Smooth muscle cell (in vitro differentiated cells): Measurements from ENCODE around the gene ZNF132. TPM values are rescaled to one million over a fixed set of nuclear protein-coding genes. Genes with fewer than 3 reads are reported as not detected.

Experiments
- DNase-seq: peaks from one replicate; lab custom pipeline; 2025; ENCODE audit not compliant: unreplicated experiment; lab: John Stamatoyannopoulos, UW
- H2AFZ ChIP-seq: fragments of 200-600 bp; sonication (generic); 2 replicates; pipeline ENCODE4 v1.6.0; 2016; ENCODE audit warnings: antibody characterized with exemption, low read depth, mild to moderate bottlenecking
- H3F3A ChIP-seq: fragments of 200-600 bp; sonication (generic); 2 replicates; pipeline ENCODE4 v1.6.0; 2017; ENCODE audit warnings: antibody characterized with exemption, low read depth
- H3K27ac ChIP-seq: fragments of 200-600 bp; sonication (generic); 2 replicates; pipeline ENCODE4 v1.5.1; 2016; ENCODE audit warnings: low read depth, mild to moderate bottlenecking
- H3K27me3 ChIP-seq: fragments of 200-600 bp; sonication (generic); 2 replicates; pipeline ENCODE4 v1.6.1; 2016; ENCODE audit warnings: low read depth, mild to moderate bottlenecking
- H3K36me3 ChIP-seq: fragments of 200-600 bp; sonication (generic); 2 replicates; pipeline ENCODE4 v1.5.1; 2016; ENCODE audit warnings: low read depth
- H3K4me1 ChIP-seq: fragments of 200-600 bp; sonication (generic); 2 replicates; pipeline ENCODE4 v1.5.1; 2016; ENCODE audit warnings: low read depth
- H3K4me2 ChIP-seq: fragments of 200-600 bp; sonication (generic); 2 replicates; pipeline ENCODE4 v1.6.0; 2016; ENCODE audit warnings: mild to moderate bottlenecking
- H3K4me3 ChIP-seq: fragments of 200-600 bp; sonication (generic); 2 replicates; pipeline ENCODE4 v1.5.1; 2016; ENCODE audit warnings: mild to moderate bottlenecking
- H3K79me2 ChIP-seq: fragments of 200-600 bp; sonication (generic); 2 replicates; pipeline ENCODE4 v1.6.0; 2016; ENCODE audit warnings: low read depth, mild to moderate bottlenecking
- H3K9ac ChIP-seq: fragments of 200-600 bp; sonication (generic); 2 replicates; pipeline ENCODE4 v1.6.0; 2016; ENCODE audit warnings: low read depth
- H3K9me3 ChIP-seq: fragments of 200-600 bp; sonication (generic); replicated peaks from 2 replicates; pipeline ENCODE4 v1.5.1; 2016; ENCODE audit warnings: low read depth
- H4K20me1 ChIP-seq: fragments of 200-600 bp; sonication (generic); 2 replicates; pipeline ENCODE4 v1.6.0; 2016; ENCODE audit warnings: low read depth
- WGBS: methylation state at CpG from one replicate; pipeline ENCODE4 v1.1.7; 2016; ENCODE audit warnings: low lambda C conversion rate; 5-methylcytosine and 5-hydroxymethylcytosine counted together
- polyA plus RNA-seq: library from polyadenylated mRNA; unstranded; fragments of >200 nt; fragmentation: Nextera tagmentation; extraction: Ambion mirVana; gene quantifications from 2 replicates; pipeline ENCODE4 v1.2.1, GENCODE V29; 2016
- total RNA-seq: library from RNA; depleted of rRNA; stranded (reverse); fragments of >200 nt; gene quantifications from 2 replicates; pipeline ENCODE4 v1.2.3, GENCODE V29; 2014
- TF ChIP-seq, protein P1 (sequence below): fragments of 200-600 bp; sonication (generic); IDR thresholded peaks from 2 replicates; pipeline ENCODE4 v1.5.1; 2017; ENCODE audit warnings: borderline replicate concordance, mild to moderate bottlenecking, antibody characterized with exemption; ENCODE audit not compliant: insufficient read depth, poor library complexity, severe bottlenecking

Gene ZNF132
- total and polyA plus RNA-seq, 2 experiments from 2014 or later, result 0.40 to 2.3 TPM

DNA sequence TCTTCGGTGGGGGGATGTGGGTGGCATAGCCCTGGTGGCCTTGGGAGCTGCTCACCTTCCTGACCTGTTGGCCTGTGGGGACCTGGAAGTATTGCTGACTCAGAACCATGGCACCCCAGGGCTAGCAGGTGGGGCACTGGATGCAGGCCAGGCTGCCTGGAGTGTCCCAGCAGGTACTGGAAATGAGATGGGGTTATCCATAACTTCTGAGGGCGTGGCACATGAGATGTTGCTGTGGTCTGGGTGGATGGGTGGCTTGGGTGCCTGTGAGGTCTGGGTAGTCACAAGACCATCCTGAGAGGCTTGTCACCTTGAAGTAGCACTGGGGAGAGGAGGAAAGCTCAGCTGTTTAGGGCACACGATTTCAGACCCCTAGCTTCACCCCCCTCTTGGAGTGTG lies 45.1 kb downstream of the ZNF132 start:
- Histone ChIP-seq H4K20me1 (peaks cover 52% of the 10 kb centered on the region), H3K4me2 (no peak overlapping the region), H3K27ac (no peak overlapping the region), H2AFZ (no peak overlapping the region), H3F3A (peaks cover 4% of the 10 kb centered on the region), H3K4me3 (no peak overlapping the region), H3K36me3 (no peaks in the 10 kb centered on the region), H3K27me3 (no peaks in the 10 kb centered on the region), H3K79me2 (peaks cover 20% of the 10 kb centered on the region), H3K9me3 (no peaks in the 10 kb centered on the region), H3K9ac (no peak overlapping the region), H3K4me1 (no peaks in the 10 kb centered on the region)
- WGBS, result 92% methylated on average over 3 of the region's 3 CpGs
- TF ChIP-seq, protein P1, sequence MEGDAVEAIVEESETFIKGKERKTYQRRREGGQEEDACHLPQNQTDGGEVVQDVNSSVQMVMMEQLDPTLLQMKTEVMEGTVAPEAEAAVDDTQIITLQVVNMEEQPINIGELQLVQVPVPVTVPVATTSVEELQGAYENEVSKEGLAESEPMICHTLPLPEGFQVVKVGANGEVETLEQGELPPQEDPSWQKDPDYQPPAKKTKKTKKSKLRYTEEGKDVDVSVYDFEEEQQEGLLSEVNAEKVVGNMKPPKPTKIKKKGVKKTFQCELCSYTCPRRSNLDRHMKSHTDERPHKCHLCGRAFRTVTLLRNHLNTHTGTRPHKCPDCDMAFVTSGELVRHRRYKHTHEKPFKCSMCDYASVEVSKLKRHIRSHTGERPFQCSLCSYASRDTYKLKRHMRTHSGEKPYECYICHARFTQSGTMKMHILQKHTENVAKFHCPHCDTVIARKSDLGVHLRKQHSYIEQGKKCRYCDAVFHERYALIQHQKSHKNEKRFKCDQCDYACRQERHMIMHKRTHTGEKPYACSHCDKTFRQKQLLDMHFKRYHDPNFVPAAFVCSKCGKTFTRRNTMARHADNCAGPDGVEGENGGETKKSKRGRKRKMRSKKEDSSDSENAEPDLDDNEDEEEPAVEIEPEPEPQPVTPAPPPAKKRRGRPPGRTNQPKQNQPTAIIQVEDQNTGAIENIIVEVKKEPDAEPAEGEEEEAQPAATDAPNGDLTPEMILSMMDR, result no peak
- DNase-seq, result no peak

DNA sequence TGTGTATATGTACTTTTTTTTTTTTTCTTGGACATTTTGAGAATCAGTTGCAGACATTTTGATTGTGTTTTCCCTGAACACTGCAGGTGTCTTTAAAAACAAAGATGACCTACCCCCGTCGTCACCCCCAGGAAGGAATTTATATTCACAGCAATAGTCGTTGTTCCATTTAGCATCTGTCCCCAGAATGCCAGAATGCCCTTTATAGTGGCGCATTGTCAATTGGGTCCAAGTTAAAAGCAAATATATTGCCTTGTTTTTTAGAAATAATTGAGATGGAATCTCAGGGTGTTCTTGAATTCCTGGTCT lies 46.3 kb downstream of the ZNF132 start:
- peaks cover 32% of the 10 kb centered on the region for H3K79me2 ChIP-seq
- TF ChIP-seq, protein P1, result no peak
- no peaks in the 10 kb centered on the region for H3K4me1 ChIP-seq
- H3K27ac ChIP-seq, result no peak overlapping the region
- H3F3A ChIP-seq, result peaks cover 4% of the 10 kb centered on the region
- H3K9me3 ChIP-seq, result no peaks in the 10 kb centered on the region
- 95% methylated on average over 4 of the region's 4 CpGs for WGBS
- no peaks in the 10 kb centered on the region for H3K27me3 ChIP-seq
- no peak overlapping the region for H3K4me2 ChIP-seq
- H4K20me1 ChIP-seq, result peaks cover 63% of the 10 kb centered on the region
- H3K4me3 ChIP-seq, result no peak overlapping the region
- no peak for DNase-seq
- no peaks in the 10 kb centered on the region for H3K36me3 ChIP-seq
- no peak overlapping the region for H2AFZ ChIP-seq
- no peak overlapping the region for H3K9ac ChIP-seq

DNA sequence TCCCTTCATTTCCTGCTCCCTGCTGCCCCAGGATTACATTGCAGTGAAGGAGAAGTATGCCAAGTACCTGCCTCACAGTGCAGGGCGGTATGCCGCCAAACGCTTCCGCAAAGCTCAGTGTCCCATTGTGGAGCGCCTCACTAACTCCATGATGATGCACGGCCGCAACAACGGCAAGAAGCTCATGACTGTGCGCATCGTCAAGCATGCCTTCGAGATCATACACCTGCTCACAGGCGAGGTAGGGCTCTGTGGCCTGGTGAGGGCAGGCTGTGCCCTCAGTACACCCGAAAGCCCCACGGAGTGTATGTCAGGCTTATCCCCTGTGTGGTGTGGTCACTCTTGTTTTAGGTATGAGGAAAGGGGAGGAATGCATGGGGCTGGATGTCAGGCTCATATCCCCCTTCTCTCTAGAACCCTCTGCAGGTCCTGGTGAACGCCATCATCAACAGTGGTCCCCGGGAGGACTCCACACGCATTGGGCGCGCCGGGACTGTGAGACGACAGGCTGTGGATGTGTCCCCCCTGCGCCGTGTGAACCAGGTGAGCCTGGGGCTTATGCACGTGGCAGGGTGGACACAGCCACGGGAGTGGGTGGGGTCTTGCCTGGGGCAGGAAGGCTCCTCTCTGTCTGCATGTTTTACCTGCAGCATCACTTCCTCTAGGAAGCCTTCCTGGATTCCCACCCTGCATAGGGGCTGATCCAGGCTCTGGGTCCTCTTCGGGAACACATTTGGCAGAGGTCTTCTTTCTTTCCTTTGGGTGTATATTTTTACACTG lies 46.8 kb downstream of the ZNF132 start:
- H3K9ac ChIP-seq, result no peak overlapping the region
- H3K36me3 ChIP-seq, result no peaks in the 10 kb centered on the region

More for the DNA sequence above, 46.8 kb downstream of the ZNF132 start:
- TF ChIP-seq, protein P1, result no peak
- Histone ChIP-seq H3K4me1 (peaks cover 2% of the 10 kb centered on the region), H3K9me3 (no peaks in the 10 kb centered on the region), H3K4me3 (no peak overlapping the region), H3K27ac (no peak overlapping the region), H3K4me2 (no peak overlapping the region), H3K27me3 (no peaks in the 10 kb centered on the region), H2AFZ (no peak overlapping the region), H3K79me2 (peaks cover 37% of the 10 kb centered on the region), H4K20me1 (peaks cover 66% of the 10 kb centered on the region), H3F3A (peaks cover 4% of the 10 kb centered on the region)
- 93% methylated on average over 26 of the region's 26 CpGs for WGBS
- no peak for DNase-seq
